T47D (cell line): Measurements from ENCODE around the gene USP40.

Source experiments
- DNase-seq, 2 experiments: peaks; one replicate each; pipeline versions ENCODE4 v3.0.0 to v3.0.0-alpha.2; 2011 to 2012; ENCODE audit warnings: low read depth in 1 of 2, low spot score in 1 of 2
- JUND ChIP-seq: IDR thresholded peaks from 2 replicates; pipeline ENCODE4 v1.6.1; 2012; ENCODE audit warnings: low read depth
- in situ Hi-C: cut with HindIII; loops from 2 replicates; pipeline ENCODE4 v1.10.0; 2016; ENCODE audit warnings: low sequenced_read_pairs, low pct_unique_long_range_greater_than_20kb

Gene USP40

DNA sequence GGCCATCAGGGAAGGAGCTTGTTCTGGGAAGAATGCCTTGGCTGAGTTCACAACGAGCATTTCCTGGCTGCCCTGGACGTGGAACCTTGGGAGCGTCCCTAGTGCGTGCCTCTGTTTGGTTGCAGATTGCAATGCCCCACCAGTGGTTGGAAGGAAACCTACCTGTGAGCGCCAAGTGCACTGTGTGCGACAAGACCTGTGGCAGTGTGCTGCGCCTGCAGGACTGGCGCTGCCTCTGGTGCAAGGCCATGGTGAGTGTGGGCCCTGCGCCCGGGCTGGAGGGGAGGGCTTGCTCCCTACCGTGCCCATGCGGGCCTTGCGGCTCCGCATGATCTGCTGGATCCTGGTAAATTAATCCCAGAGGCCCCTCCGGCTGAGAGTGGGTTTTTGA, 130.4 kb downstream of the USP40 start:
- no peak for TF ChIP-seq JUND
- DNase-seq = no peak
- in situ Hi-C loops = no loop called here

DNA sequence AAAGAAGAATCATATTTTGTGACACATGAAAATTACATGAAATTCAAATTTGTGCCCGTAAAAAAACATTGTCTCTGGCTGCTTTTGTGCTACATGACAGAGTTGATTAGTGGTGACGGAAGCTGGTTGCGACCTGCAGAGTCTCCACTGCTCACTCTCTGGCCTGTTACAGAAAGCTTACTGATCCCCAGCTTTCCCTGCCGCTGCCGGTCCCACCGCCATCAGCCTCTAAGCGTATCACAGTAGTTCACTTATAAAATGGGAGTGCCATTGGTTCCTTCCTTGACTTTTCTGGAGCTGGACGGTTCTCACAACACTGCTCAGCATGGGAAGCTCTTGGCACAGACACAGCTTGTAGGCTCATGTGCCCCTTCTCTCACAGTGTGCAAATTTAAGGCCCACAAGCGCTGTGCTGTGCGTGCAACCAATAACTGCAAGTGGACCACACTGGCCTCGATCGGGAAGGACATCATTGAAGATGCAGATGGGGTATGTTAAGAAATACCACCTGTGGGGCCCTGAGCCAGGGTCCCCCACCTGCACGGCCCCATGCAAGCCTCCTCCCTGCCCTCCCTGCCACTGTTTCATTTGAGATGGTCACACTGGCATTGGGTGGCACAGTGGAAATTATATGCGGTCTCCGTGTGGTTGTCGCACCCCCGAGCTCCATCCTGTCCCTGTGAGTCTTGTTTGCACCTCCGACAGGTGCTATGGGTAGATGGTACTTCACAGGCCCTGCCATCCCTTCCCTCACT, 131.0 kb downstream of the USP40 start:
- TF ChIP-seq JUND = no peak
- no peak for DNase-seq
- in situ Hi-C loops = no loop called here

DNA sequence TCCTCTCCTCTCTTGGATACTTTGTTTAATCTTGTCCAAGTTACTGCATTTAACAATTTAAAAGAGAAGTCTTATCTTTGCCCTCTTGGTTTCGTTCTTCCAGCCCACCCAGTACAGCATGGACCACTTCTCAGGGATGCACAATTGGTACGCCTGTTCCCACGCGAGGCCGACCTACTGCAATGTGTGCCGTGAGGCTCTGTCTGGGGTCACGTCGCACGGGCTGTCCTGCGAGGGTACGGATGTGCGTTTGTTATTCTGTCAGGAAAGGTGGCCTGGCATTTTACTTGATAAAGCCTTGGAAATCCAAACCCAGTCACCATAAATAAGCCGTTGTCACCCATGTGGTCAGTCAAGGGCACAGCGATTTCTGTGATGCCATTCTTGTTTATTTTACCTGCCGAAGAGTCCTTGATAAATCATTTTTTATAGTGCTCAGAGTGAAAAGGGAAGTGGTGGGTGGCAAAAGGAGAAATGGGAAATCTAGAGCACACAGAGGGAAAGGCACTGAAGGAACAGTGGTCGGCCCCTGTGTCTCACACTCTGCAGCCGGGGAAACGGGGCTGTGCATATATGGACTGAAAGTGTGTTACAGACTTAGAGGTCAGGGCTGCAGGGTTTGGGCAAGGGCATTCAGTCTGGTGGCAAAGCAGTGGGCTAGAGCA, 131.8 kb downstream of the USP40 start:
- no peak for TF ChIP-seq JUND
- in situ Hi-C loops = no loop called here
- DNase-seq = no peak

DNA sequence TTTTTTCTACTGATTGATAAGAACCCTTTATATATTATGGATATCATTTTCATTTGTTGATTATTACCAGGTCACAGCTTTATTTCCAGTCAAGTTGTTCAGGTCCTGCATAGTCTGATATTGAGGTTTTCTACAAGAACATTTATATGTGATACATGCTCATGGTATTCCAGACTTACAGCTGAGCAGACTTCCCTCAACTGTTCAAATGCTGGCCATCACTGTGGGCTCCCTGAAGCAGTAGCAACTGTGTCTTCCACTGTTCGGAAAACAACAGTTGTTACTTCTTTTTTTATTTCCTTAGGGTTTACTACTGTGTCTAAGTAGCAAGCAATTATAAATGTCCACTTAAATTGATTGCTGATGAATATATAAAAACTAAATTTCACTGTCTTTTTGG, 132.8 kb downstream of the USP40 start:
- in situ Hi-C loops = no loop called here
- no peak for DNase-seq
- TF ChIP-seq JUND = no peak

DNA sequence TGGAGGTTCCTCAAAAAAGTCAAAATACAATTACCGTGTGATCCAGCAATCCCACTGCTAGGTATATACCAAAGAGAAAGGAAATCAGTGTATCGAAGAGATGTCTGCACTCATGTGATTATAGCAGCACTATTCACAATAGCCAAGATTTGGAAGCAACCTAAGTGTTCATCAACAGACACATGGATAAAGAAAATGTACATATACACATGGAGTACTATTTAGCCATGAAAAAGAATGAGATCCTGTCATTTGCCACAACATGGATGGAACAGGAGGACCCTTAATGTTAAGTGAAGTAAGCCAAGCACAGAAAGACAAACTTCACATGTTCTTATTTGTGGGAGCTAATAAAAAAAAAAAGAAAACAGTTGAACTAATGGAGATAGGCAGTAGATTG, 133.6 kb downstream of the USP40 start:
- in situ Hi-C loops = no loop called here
- no peak for TF ChIP-seq JUND
- no peak for DNase-seq

DNA sequence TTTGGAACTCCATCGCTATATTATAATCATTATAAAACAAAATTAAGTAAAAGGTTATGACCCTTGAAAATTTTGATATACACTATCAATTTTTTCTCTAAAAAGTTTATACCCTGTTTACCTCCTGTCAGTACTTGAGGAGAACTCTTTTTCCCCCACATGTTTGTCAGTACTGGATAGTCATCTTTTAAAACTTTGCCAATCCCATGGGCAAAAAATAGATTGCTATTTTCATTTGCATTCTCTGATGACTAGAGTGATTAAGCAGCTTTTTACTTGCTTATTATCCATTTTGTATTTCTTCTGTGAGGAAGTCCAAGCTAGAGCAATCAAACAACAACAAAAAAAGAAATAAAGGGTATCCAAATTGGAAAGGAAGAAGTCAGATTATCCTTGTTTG, 135.9 kb downstream of the USP40 start:
- in situ Hi-C loops = no loop called here
- no peak for TF ChIP-seq JUND
- DNase-seq = no peak

DNA sequence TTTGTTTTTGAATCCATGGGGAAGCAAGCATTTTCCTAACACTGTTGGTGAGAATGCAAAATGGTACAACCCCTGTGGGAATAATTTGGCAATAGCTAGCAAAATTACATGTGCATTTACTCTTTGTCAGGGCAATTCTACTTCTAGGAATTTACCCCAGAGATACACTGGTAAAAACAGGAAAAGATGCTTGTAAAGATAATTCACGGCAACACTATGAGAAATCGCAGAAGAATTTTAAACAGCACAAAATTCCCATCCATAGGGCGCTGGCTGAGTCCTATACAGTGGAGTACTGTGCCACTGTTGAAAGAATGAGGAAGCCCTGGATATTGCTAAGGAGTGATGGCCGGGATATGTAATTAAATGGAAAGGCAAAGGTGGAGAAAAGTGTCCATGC, 136.5 kb downstream of the USP40 start:
- in situ Hi-C loops = no loop called here
- DNase-seq = peak in 1 of 2 experiments; percentile 27
- TF ChIP-seq JUND = peak; percentile 32; the same call in 1 of the 2 replicates

DNA sequence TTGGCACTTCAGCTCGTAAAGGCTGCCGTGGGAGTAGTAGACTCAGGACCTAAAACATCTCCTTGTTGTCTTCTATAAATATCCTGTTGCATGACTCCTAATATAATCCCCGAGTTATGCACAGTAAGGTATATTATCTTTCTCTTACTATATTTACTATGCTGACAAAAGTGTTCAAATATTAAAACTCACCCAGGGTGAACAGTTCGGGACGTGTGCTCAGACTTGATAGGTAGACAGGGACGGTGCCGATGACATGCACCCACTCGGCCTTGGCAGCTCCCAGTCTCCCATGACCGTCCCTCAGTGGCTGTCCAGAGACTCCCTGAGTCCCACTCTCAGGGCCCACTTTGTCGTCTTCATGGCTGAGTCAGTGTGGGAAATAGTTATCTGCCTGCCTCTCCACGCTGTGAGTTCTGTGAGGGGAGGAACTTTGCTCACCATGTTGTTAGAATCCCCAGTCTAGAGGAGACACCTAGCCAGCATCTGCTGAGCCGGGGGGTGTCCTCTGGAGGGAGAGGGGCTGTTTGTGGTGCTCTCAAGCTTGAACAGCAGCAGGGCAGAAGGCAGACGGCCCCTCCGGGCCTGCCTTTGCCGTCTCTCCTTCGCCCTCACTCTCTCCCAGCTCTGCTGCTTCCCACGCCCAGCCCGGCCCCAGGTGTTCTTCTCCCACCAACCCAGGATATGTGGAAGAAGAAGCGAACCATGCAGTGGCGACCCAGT, 137.2 kb downstream of the USP40 start:
- TF ChIP-seq JUND = no peak
- DNase-seq = no peak
- in situ Hi-C loops = no loop called here

DNA sequence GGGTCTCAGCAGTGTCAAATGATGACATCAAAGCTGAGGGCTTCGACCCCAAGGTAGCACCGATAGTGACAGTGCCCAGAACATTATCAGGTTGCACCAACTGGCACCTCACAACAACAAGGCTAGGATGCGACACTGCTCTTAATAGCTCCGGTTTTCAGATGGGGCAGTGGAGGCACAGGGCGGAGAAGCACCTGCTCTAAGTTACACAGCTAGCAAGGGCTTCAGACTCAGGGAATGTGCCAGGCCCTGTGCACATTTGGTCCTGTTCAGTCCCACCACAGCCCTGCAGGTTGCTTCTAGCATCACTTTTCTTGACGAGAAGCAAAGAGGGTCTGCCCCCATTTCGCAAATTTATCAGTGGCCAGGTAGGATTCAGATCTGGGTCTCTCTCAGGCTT, 138.1 kb downstream of the USP40 start:
- in situ Hi-C loops = no loop called here
- no peak for DNase-seq

DNA sequence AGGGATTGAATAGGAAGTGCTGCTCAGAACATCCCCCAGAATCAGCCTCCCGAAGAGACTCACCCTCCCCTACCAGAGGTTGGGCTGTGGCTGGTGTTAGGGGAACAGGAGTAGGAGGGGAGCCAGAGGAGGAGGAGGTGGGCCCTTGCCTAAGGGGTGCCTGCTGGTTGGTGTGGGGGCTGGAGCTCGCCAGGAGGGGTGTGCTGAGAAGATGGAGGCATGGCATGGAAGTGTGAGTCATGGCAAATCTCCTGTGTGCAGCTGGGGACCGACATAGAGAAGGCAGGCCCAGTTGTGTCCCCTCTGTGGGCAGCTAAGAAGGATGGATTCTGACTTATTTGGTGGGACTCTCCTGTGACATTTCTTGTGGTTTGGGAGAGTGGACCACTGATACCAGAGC, 138.6 kb downstream of the USP40 start:
- no peak for DNase-seq
- in situ Hi-C loops = no loop called here
- TF ChIP-seq JUND = no peak

More for the DNA sequence above, 138.1 kb downstream of the USP40 start:
- no peak for TF ChIP-seq JUND

DNA sequence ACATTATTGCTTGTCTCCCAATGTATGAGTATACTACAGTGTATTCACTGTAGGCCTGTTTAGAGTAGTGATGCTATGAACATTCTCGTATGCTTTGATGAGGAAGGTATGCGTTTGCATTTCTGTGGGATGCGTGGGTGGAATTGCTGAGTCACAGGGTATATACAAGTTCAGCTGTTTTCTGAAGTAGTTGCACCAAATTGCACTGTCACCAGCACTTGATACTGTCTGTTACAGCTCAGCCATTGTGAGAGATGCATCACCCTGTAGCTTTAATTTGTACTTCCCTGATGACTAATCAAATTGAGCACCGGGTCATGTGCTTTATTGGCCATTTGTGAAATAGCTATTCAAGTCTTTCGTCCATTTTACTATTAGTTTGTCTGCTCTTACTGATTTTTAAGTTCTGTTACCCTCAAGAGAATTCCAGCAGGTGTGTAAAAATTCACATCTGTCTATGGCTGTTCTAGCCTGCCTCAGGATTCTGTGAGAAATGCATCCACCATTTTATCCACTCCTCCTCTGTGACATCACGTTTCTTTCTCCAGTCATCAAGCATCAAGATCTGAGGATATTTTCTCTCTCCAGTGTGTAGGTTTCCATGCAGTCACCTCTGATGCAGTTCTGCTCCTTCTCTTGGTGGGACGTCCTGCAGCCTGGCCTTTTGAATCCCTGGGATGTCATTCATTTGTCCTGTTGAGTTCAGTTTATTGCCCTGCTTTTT, 139.8 kb downstream of the USP40 start:
- TF ChIP-seq JUND = no peak
- in situ Hi-C loops = no loop called here
- peak in 1 of 2 experiments; percentile 5 for DNase-seq
